Stimulated activated CD8-positive, alpha-beta memory T cell treated with anti-CD3 and anti-CD28 coated beads, Interleukin-15, amount 100 ng/mL, for 4 hours (primary cell): Measurements from ENCODE around the gene PPIP5K1.

ENCODE experiments used
- DNase-seq, 2 donors: peaks; one replicate each; pipeline ENCODE4 v3.0.0-alpha.2; 2020; ENCODE audit warnings: low read depth in 2 of 2

The PPIP5K1 gene

DNA sequence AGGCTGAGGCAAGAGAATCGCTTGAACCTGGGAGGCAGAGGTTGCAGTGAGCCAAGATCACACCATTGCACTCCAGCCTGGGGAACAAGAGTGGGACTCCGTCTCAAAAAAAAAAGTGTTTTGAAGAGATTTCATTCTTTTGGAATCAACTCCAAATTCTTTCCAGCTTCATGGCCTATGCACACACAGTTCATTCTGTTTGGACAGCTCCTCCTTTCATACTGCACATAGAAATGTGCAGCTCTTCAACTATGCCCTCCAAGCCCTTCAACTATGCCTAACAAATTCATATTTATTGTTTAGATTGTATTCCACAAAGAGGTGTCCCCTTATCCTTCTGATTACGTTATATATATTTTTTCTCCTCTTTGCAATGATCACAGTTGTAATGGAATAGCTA, 101.2 kb downstream of the PPIP5K1 start:
- no peak for DNase-seq

DNA sequence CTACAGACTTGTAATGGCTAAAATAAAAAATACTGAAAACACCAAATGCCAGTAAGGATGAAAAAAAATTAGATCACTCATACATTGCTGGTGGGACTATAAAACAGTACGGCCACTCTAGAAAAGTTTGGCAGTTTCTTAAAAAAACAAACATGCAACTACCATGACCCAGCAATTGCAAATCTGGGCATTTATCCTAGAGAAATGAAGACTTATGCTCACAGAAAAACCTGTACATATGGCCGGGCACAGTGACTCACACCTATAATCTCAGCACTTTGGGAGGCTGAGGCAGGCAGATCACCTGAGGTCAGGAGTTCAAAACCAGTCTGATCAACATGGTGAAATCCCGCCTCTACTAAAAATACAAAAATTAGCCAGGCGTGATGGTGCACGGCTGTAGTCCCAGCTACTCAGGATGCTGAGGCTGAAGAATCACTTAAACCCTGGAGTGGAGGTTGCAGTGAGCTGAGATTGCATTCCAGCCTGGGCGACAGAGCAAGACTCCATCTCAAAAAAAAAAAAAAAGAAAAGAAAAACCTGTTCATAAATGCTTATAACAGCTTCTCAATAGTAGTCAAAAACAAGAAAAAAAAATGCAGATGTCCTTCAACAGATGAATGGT, 102.6 kb downstream of the PPIP5K1 start:
- no peak for DNase-seq

DNA sequence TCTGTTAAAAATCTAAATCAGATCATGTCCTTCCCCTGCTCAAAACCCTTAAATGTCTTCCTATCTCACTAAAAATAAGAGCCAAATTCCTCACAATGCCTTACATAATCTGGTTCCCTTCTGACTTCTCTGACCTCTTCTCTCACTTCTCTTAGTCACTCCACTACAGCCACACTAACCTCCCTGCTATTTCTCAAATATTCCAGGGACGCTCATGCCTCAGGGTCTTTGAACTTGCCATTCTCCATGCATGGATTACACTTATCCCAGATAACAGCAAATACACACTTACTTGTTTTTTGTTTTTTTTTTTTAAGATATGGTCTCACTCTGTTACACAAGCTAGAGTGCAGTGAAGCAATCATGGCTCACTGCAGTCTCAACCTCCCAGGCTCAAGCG, 105.6 kb downstream of the PPIP5K1 start:
- DNase-seq: no peak
